ENCODE measurements around the gene DPM2.
A peak's percentile ranks its signal among the peaks of the same experiment; 100 is the strongest.

Gene DPM2

GRCh38 chr9:127938298-127938690 is 640 bp upstream of the DPM2 start:
- no peak for DNase-seq (ENCODE audit: low read depth in 2 of 3, low spot score in 1 of 3)

- no peak for DNase-seq (ENCODE audit: low read depth in 2 of 3, low spot score in 1 of 3)
Measured at GRCh38 chr9:127937056-127937387, 632 bp downstream of the DPM2 start.

- no peak for DNase-seq (ENCODE audit: low read depth in 2 of 3, low spot score in 1 of 3)
Measured at GRCh38 chr9:127936347-127936852, 1.3 kb downstream of the DPM2 start.

GRCh38 chr9:127935765-127936221 is 1.9 kb downstream of the DPM2 start:
- DNase-seq (ENCODE audit: low read depth in 2 of 3, low spot score in 1 of 3): no peak

- DNase-seq (ENCODE audit: low read depth in 2 of 3, low spot score in 1 of 3): no peak
Measured at GRCh38 chr9:127934986-127935385, 2.7 kb downstream of the DPM2 start.

GRCh38 chr9:127934248-127934647 is 3.4 kb downstream of the DPM2 start:
- DNase-seq (ENCODE audit: low read depth in 2 of 3, low spot score in 1 of 3): no peak

- DNase-seq (ENCODE audit: low read depth in 2 of 3, low spot score in 1 of 3): no peak
Measured at GRCh38 chr9:127931092-127931881, 6.4 kb downstream of the DPM2 start.

GRCh38 chr9:127930231-127931091 is 7.2 kb downstream of the DPM2 start, which contains the start of gene PIP5KL1:
PIP5KL1 (minus strand) TSS chr9:127930777; CDS start chr9:127930752, 25 bp downstream.
- DNase-seq (ENCODE audit: low read depth in 2 of 3, low spot score in 1 of 3): peak in 1 of 3 donors; percentile 62

GRCh38 chr9:127929625-127929979 is 8.1 kb downstream of the DPM2 start:
- DNase-seq (ENCODE audit: low read depth in 2 of 3, low spot score in 1 of 3): no peak

- no peak for DNase-seq (ENCODE audit: low read depth in 2 of 3, low spot score in 1 of 3)
Measured at GRCh38 chr9:127928676-127929624, 8.7 kb downstream of the DPM2 start.

GRCh38 chr9:127927988-127928675 is 9.5 kb downstream of the DPM2 start:
- DNase-seq (ENCODE audit: low read depth in 2 of 3, low spot score in 1 of 3): no peak

- DNase-seq (ENCODE audit: low read depth in 2 of 3, low spot score in 1 of 3): peak; percentile 45 to 66 (median 63)
Measured at GRCh38 chr9:127927201-127927987, 10.3 kb downstream of the DPM2 start.

GRCh38 chr9:127926906-127927200 is 10.8 kb downstream of the DPM2 start:
- no peak for DNase-seq (ENCODE audit: low read depth in 2 of 3, low spot score in 1 of 3)

- no peak for DNase-seq (ENCODE audit: low read depth in 2 of 3, low spot score in 1 of 3)
Measured at GRCh38 chr9:127925959-127926905, 11.4 kb downstream of the DPM2 start.

GRCh38 chr9:127924736-127925444 is 12.8 kb downstream of the DPM2 start:
- DNase-seq (ENCODE audit: low read depth in 2 of 3, low spot score in 1 of 3): no peak

GRCh38 chr9:127923771-127924170 is 13.9 kb downstream of the DPM2 start:
- no peak for DNase-seq (ENCODE audit: low read depth in 2 of 3, low spot score in 1 of 3)

GRCh38 chr9:127923046-127923445 is 14.6 kb downstream of the DPM2 start:
- DNase-seq (ENCODE audit: low read depth in 2 of 3, low spot score in 1 of 3): no peak

- DNase-seq (ENCODE audit: low read depth in 2 of 3, low spot score in 1 of 3): peak in 2 of 3 donors; percentile 60 to 90
Measured at GRCh38 chr9:127921557-127922120, 16.0 kb downstream of the DPM2 start.

All from stimulated activated CD4-positive, alpha-beta T cell treated with anti-CD3 and anti-CD28 coated beads, Interleukin-12 subunit alpha, Interleukin-12 subunit beta, amount 100 ng/mL, for 48 hours (primary cell).